ENCODE results near the gene PLCH2. TPM values are rescaled to one million over a fixed set of nuclear protein-coding genes. Genes with fewer than 3 reads are reported as not detected.

PLCH2 gene
- total and polyA plus RNA-seq, 10 of the 15 experiments (the other 5 are each of a cell fraction or from before 2014, with no cell fraction given), result 0.03 to 0.73 (median 0.24) TPM; not detected in 3

DNA sequence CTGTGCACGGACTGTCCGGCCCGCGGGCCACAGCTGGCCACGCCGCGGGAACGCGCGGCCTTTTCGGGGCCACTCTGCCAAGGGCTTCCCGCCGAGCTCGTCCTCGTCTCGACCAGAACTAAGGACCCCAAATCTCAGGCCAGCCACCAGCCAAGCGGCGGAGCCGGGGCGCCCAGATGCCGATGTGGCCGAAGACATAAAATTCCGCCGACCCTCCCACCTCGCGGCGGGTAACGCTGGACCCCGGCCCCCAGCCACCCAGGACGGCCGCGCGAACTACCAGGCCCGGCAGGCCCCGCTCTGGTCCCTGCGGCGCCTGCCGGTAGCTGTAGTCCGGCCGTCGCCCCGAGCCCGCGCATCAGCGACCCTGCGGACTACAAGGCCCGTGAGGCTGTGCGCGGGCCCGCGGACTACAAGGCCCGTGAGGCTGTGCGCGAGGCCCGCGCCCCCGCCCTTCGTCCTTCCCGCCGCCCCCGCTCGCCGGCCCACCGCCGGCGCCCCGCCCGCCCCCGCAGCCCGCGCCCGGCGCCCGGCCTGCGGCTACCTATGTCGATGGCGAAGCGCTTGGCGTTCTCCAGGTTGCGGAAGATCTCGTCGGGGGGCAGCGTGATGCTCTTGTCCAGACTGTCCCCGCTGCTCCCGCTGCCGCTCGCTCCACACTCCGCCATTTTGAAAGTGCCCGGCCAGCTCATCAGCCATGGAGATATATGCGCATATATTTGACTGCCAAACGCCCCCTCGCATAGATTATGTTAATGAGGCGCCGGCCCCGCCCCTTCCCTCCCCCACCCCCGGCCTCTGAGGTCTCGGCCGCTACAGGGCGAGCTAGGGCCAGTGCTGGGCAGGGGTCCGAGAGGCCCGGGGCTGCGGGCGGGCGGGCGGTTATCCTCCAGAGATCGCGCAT, 50.1 kb downstream of the PLCH2 start, which contains the start of gene PANK4 (continued):
- TF ChIP-seq NKRF (conservative IDR thresholded peaks at IDR 0.05), result peak; percentile 74; the same call in 1 of the 2 replicates
- TF ChIP-seq SRF (IDR thresholded peaks at IDR 0.05; ENCODE audit: low read depth in 2 of 2, low read length in 2 of 2), result 0 out of 4 replicates have a peak, but pooled peaks of 1 of the 2 experiments have one; percentile 49
- peak in 1 of 2 experiments; percentile 44; a peak in 1 of 4 replicates for TF ChIP-seq BHLHE40 (IDR thresholded peaks at IDR 0.05; ENCODE audit: borderline replicate concordance in 1 of 2, low read depth in 2 of 2, low read length in 1 of 2)
- TF ChIP-seq NFYB (IDR thresholded peaks at IDR 0.05; ENCODE audit: insufficient read depth, low read depth, low read length), result no peak
- no peak for TF ChIP-seq EZH2 (IDR thresholded peaks at IDR 0.05; ENCODE audit: borderline replicate concordance, control insufficient read depth, low read depth, low read length)
- peak; percentile 99 for TF ChIP-seq SIX5 (IDR thresholded peaks at IDR 0.05; ENCODE audit: low read depth, low read length, severe bottlenecking)
- TF ChIP-seq NFXL1 (IDR thresholded peaks at IDR 0.05; ENCODE audit: borderline replicate concordance), result no peak
- peak; percentile 88 for TF ChIP-seq SREBF1 (IDR thresholded peaks at IDR 0.05; ENCODE audit: low read length)
- no peak for TF ChIP-seq SMC3 (IDR thresholded peaks at IDR 0.05; ENCODE audit: borderline replicate concordance, low read length)
- TF ChIP-seq ATF2 (IDR thresholded peaks at IDR 0.05; ENCODE audit: low read length), result no peak
- no peak for TF ChIP-seq CEBPB (IDR thresholded peaks at IDR 0.05; ENCODE audit: borderline replicate concordance in 1 of 2, low read depth in 2 of 2, low read length in 2 of 2)
- TF ChIP-seq, protein P1, sequence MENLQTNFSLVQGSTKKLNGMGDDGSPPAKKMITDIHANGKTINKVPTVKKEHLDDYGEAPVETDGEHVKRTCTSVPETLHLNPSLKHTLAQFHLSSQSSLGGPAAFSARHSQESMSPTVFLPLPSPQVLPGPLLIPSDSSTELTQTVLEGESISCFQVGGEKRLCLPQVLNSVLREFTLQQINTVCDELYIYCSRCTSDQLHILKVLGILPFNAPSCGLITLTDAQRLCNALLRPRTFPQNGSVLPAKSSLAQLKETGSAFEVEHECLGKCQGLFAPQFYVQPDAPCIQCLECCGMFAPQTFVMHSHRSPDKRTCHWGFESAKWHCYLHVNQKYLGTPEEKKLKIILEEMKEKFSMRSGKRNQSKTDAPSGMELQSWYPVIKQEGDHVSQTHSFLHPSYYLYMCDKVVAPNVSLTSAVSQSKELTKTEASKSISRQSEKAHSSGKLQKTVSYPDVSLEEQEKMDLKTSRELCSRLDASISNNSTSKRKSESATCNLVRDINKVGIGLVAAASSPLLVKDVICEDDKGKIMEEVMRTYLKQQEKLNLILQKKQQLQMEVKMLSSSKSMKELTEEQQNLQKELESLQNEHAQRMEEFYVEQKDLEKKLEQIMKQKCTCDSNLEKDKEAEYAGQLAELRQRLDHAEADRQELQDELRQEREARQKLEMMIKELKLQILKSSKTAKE (IDR thresholded peaks at IDR 0.05; ENCODE audit: low read depth, poor library complexity, severe bottlenecking), result no peak
- TF ChIP-seq WRNIP1 (IDR thresholded peaks at IDR 0.05; ENCODE audit: borderline replicate concordance, low read depth, low read length), result no peak
- no peak for TF ChIP-seq CHD4 (IDR thresholded peaks at IDR 0.05)
- TF ChIP-seq, protein P2, sequence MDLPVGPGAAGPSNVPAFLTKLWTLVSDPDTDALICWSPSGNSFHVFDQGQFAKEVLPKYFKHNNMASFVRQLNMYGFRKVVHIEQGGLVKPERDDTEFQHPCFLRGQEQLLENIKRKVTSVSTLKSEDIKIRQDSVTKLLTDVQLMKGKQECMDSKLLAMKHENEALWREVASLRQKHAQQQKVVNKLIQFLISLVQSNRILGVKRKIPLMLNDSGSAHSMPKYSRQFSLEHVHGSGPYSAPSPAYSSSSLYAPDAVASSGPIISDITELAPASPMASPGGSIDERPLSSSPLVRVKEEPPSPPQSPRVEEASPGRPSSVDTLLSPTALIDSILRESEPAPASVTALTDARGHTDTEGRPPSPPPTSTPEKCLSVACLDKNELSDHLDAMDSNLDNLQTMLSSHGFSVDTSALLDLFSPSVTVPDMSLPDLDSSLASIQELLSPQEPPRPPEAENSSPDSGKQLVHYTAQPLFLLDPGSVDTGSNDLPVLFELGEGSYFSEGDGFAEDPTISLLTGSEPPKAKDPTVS (IDR thresholded peaks at IDR 0.05; ENCODE audit: low read depth, low read length), result peak; percentile 74; the same call in 1 of the 2 replicates
- peak; percentile 100 for TF ChIP-seq IKZF1 (conservative IDR thresholded peaks at IDR 0.05)
- no peak for TF ChIP-seq NFYA (IDR thresholded peaks at IDR 0.05; ENCODE audit: borderline replicate concordance, low read depth, low read length)
- no peak for TF ChIP-seq SP1 (IDR thresholded peaks at IDR 0.05; ENCODE audit: low read depth, low read length)
- no peak for TF ChIP-seq ZNF384 (IDR thresholded peaks at IDR 0.05; ENCODE audit: borderline replicate concordance, low read depth, low read length)

Data from GM12878 (cell line).